GM18867 (cell line): ENCODE results near the gene ZC3H4.
"Not testable (repeated sequence)": the region's sequence is repeated elsewhere in the genome, so short reads cannot be mapped to it uniquely, and the experiment has no call there.

Source experiments
- ATAC-seq: cut with Tn5 transposase; IDR thresholded peaks from one replicate; pipeline ENCODE4 v1.9.1; 2021; ENCODE audit warnings: mild to moderate bottlenecking, moderate library complexity; ENCODE audit not compliant: unreplicated experiment

Gene ZC3H4

DNA sequence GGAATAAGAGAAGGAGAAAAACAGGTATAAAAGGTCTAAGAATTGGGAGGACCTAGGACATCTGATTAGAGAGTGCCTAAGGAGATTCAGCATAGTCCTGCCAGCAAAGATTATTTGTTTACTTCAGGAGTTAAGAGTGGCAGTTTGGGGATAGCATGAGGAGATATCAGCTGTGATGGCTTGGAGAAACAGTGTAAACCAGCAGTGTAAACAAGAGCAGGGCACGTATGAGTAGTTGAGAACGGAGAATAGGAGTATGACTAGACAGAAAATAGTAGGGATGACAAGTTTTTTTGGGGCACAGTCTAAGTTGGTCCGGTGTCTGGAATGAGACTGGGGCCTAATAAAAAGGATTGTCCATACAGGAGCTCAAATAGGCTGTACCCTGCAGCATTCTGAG is 63.0 kb downstream of the ZC3H4 start:
- not testable (repeated sequence) for ATAC-seq

DNA sequence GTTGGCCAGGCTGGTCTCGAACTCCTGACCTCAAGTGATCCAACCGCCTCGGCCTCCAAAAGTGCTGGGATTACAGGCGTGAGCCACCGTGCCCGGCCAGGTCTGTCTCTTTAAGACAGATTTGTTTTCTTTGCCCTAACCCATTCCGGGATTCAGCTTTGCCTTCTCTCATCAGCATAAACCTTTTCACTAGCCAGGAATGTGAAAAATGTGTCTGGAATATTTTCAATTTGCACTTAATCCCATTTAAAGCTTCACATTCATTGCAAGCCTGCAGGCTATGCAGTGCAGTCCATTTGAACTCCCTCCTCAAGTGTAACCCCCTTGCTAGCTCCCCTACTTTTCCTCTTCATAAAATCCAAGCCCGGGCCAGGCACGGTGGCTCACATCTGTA is 64.3 kb downstream of the ZC3H4 start:
- no peak for ATAC-seq

DNA sequence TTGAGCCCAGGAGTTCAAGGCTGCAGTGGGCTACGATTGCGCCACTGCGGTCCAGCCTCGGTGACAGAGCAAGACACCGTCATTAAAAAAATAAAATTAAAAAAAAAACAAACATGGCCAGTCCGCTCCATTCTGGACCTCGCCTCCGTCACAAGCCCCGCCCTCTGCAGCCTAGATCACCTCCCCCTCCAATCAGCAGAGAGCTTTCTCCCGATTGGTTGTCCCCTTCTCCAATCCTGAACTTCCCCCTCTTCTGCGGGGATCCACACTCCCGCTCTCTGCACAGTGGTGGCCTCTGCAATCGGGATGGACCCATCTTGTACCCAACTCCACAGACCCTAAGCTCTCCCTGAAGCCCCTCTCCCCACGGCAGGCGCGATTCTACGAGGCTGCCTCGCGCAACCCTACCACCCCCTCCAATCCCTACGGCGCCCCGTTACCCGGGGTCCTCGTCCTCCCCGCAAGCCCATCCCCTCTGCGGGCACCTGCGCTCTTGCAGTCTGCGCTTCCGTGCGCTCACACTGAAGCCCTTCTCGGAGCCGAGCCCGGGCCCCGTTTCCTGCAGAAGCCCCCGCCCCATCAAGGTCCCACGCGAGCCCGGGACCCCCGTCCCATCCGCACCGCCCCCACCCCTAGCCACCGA is 65.7 kb downstream of the ZC3H4 start:
- peak; percentile 44 for ATAC-seq

DNA sequence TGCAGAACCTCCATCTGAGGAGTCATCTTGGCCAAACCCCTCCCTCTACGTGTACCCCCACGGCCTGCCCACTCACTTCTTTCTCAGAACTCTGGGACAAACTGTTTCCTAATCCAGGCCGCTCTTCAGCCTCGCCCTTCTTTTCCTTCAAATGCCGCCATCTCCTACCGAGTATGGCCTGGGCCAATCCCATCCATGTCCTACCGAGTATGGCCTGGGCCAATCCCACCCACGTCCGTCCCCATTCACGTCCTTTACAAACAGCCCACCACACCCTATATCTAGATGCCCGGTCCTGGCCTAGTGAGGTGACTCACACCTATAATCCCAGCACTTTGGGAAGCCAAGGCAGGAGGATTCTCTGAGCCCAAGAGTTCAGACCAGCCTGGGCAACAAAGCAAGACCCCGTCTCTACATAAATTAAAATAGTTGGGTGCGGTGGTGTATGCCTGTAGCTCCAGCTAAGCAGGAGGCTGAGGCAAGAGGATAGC is 66.3 kb downstream of the ZC3H4 start:
- no peak for ATAC-seq

DNA sequence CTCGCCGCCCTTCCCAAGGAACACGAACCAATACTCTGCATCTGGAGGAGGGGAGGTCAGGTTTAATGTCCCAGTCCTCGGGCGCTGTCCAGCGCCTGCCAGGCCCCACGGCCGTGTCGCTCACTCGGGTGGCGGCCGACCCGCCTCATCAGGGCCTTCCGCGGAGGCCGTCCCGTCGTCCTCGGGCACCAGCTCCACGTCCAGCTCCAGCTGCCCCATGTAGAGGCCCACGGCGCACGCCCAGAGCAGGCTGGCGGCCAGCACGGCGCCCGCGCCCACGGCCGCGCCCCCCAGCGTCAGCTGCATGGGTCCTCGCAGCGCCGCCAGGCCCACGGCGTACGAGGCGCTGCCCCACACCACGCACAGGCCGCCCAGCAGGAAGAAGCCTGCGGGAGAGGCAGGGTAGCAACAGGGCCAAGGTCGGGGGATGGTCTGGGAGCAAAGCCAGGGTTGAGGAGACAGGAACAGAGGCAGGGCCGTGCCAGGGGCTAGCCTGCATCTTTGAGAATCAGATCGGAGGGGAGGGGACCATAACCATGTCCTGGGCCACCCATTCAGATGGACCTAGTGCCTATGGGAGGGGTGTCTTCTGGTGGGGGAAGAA is 67.6 kb downstream of the ZC3H4 start:
- ATAC-seq, result no peak

DNA sequence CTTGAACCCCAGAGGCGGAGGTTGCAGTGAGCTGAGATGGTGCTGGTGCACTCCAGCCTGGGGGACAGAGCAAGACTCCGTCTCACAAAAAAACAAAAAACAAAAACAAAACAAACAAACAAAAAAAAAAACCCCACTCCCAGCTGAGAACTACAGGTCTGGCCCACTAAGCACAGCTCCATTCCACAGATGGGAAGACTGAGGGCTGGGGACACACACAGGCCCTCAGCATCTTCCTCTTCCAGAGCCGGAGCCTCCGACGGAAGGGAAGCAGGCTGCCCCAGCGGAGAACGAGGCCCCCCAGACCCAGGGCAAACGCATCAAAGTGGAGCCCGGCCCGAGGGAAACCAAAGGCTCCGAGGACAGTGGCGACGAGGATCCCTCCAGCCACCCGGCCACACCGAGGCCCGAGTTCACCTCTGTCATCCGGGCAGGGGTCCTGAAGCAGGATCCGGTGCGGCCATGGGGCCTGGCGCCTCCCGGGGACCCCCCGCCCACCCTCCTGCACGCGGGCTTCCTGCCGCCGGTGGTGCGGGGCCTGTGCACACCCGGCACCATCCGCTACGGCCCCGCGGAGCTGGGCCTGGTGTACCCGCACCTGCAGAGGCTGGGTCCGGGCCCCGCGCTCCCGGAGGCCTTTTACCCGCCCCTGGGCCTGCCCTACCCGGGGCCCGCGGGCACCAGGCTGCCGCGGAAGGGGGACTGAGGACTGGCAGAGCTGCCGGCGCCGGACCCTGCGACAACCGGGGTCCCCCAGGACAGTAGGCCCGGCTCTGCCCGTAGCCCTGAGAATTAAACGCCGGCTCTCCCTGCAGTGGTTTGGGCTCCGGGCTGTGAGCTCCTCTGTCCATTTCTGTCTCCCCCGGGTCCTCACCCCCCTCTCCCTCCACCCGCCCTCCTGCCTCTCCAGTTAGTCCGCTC is 68.4 kb downstream of the ZC3H4 start:
- ATAC-seq, result no peak

DNA sequence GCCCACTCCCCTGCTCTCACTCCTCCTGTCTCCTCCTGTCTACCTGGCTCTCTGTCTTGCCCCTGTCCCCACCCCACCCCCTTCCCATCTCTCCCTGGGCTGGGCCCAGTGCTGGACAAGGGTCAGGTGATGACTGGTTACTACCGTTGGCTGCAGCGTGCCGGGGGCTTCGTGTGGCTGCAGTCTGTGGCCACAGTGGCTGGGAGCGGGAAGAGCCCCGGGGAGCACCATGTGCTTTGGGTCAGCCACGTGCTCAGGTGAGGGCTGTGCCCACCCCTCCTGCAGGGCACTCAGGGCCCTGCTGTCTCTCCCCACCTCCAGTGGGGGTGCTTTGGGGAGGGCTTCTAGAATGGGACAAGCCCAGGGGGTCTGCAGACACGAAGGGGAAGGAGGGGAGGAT is 72.7 kb downstream of the ZC3H4 start:
- ATAC-seq, result no peak

DNA sequence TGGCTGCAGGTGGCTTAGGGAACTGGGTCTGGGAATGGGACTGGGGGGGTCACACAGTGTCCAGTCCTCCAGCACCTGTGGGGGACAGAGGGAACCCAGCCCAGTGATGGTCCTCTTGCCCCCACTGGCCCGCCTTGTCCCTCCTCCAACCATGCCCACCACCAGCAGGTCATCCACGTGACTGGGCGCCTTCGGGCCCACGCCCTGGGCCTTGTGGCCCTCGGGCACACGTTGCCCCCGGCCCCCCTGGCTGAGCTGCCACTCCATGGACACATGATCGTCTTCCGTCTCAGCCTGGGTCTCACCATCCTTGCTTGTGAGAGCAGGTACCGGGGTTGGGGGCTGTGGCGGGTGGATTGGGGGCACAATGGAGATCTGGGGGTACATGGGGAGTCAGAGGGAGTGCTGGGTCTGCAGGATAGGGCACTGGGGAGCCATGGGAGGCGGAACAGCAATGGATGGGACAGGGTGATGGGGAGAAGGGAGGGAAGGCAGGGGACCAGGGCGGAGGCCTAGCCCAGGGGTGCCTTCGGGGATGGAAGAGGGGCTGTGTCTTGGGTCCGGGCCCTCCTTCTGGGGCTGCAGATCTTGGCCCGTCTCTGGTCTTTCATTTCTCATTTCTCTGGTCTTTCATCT is 74.2 kb downstream of the ZC3H4 start:
- ATAC-seq, result no peak

DNA sequence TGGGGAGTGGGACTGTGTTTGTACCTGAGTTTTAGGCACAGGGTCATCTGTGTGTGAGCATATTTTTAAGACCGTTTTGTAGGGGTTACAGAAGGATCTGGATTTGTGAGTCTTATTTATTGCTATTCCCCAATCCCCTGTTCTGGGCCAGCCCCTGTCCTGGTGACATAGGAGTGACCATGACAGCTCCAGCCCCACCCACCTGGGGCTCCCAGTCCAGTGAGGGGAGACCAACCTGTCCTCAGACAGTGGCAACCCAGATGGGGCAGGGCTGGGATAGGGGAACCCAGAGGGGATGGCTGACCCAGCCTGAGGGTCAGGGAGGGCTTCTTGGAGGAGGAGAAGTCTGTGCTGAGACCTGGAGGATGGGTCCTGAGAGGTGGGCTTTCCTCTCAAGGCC is 75.8 kb downstream of the ZC3H4 start:
- ATAC-seq, result no peak

DNA sequence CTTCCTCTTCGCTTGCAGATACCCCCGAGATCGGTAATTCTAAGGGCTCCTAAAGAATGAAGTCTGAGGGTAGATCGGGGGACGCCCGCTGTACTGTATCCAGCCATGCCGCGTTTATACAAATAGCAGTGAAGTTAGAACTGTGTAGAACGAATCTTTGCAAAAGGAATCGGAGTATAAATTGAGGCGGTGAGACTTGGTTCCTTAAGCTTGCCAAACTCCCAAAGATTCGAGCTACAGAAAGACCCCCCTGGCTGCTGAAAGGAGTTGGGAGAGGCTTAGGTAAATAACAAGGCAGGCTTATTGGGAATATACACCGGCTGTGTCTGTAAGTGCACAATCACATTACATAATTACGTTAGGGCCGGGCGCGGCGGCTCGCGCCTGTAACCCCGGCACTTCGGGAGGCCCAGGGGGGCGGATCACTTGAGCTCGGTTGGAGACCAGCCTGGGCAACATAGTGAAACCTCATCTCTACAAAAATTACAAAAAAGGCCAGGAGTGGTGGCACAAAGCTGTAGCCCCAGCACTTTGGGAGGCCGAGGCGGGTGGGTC is 77.4 kb downstream of the ZC3H4 start:
- ATAC-seq, result peak; percentile 31

DNA sequence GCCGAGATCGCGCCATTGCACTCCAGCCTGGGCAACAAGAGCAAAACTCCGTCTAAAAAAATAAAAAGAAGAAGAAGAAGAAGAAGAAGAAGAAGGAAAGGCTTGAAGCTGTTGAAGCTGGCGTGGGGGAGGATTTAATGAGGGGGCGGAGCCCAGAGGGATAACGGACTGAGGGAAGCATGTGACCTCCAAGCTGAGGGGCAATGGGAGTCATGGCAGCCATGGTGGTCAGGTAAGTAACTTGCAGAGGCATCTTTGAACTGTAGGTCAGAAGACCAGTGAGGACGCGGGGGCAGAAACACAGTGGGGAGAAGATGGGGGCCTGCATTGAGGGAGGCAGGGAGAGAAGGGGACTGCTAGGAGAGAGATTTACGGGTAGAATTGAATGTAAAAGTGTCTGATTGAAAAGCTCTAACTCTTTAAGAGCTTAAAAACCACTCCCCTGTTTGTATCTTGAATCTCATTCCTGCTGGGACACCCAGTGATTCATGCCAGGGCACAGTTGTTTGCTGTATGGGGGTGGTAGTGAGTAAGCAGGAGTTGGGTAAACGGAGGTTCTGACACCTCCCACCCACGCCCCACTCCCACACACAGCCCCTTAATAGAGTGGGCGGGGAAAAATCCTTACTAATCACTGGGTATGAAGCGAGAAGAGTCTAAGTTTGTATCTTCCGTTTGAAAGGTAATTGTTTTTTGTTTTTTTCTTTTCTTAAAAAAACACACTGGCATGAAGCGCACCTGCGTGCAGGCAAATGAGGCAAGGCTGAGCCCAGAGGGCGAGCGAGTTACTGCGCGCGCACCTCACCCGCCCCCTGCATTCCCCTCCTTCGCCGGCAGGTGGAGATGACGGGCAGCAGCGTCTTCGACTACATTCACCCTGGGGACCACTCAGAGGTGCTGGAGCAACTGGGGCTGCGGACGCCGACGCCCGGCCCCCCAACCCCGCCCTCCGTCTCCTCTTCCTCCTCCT is 78.2 kb downstream of the ZC3H4 start:
- ATAC-seq, result peak; percentile 85

DNA sequence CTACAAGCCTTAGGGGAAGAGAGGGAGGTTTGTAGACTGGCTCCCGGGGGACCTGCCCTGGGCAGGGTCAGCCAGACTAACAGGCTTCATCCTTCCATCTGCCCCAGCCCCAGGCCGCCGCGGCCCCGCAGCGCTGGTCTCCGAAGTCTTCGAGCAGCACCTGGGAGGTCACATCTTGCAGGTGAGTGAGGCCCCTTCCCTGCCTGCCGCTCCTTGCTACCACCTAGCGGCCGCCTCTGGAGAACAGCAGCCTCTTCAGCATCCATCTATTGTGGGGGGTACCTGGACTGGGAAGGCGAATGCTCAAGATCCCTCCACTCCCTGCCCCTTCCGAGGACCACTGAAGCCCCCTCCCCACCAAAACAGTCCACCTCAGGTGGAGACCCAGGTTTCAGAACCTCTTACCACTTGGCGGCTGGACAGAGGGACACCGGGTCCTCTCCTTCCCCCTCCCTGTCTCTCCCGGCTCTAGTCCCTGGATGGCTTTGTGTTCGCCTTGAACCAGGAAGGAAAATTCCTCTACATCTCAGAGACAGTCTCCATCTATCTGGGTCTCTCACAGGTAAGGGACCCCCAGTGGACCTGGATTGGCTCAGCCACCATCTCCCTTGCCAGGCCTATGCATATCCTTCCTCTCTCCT is 81.3 kb downstream of the ZC3H4 start:
- no peak for ATAC-seq

DNA sequence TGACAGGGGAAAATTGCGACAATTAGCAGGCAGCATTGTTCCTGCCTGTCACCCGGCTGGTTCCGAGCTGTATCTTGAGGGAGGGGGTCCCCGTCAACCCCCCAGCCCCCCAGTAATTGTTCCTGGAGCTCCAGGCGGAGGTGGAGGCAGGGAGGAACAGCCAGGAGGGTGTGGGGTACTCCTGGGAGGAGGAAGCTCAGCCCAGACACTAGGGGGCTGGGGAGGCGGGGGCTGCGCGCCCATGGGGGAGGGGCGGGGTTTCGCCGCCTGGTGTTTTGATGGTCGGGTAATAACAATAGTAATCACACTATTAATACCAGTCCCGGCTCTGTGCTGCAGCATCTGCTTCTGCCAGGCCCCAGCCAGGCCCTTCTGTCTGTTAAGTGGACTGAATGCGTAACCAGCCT is 85.4 kb downstream of the ZC3H4 start:
- ATAC-seq, result no peak

DNA sequence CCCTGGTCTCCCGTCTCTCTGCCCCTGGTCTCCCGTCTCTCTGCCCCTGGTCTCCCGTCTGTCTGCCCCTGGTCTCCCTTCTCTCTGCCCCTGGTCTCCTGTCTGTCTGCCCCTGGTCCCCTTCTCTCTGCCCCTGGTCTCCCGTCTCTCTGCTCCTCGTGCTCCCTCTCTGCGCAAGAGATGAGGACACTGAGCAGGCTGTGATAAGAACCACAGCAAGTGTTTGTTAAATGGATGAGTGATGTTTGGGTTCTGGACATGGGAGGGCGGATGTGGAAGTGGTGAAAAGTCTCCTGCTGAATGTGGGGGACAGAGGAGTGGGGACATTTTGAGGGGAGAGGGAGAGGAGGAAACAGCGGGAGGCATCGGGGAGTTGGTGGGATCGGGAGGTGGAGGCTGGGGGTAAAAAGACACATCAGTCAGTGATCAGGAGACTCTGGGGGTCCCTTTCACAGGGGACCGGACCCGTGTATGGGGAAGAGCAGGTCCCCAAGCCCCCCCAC is 85.9 kb downstream of the ZC3H4 start:
- ATAC-seq, result no peak

DNA sequence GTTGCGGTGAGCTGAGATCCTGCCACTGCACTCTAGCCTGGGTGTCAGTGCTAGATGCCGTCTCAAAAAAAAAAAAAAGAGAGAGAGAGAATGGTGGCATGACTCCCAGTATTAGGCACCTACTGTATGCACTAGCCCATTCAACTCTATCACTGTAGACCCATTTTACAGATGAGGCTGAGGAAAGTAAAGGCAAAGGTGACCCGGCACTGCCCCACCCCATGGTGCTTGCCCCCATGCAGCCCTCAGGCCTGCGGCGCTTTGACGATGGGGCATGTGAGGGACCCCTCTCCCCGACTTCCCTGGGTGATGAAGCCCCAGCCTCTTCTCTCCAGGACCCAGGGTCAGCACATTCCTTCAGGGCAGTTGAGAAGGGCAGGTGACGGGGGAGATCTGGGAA is 86.7 kb downstream of the ZC3H4 start:
- ATAC-seq, result no peak

DNA sequence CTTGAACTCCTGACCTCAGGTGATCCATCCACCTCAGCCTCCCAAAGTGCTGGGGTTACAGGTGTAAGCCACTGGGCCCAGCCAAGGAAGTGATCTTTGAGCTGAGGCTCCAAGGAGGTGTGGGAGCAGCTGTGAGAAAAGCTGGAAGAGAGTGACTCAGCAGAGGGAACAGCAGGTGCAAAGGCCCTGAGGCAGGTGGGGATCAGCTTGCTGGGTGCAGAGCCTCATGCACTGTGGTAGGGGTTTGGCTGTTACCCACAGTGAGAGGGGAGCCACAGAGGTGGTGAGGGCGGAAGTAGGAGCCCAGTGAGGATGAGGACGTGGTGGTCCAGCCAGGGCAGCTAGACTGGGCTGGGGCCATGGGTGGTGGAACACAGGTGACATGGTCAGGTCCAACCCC is 87.4 kb downstream of the ZC3H4 start:
- ATAC-seq, result no peak

DNA sequence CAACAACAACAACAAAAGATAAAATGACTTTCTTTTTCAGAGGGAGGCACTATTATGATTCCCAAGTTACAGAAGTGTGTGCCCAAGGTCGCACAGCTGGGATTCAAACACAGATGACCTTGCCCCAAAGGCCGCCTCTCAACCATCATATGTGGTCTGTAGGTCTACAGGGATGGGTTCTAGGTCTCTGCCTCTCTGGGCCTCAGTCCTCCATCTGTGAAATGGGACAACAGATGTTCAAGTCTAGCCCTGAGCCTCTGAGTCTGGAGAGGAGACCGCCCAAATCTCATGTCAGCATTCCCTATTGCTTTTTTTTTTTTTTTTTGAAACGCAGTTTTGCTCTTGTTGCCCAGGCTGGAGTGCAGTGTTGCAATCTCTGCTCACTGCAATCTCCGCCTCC is 89.1 kb downstream of the ZC3H4 start:
- no peak for ATAC-seq

DNA sequence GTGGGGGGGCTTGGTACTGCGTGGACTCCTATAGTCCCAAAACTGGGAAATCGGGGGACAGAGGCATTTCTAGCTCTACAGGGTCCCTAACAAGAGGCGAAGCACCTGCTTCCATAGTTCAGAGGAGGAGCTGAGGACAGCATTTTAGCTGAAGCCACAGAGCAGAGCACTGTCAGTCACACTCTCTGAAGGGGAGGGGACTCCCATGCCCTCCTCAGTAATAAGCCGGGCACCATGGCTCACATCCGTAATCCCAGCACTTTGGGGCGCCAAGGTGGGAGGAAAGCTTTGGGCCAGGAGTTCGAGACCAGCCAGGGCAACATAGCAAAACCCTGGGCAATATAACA is 90.2 kb downstream of the ZC3H4 start:
- no peak for ATAC-seq
